H54 (cell line): Measurements from ENCODE around the gene THOC6.

Experiments used
- DNase-seq: peaks from one replicate; pipeline ENCODE4 v3.0.0; 2011; ENCODE audit warnings: low spot score, mixed read lengths; ENCODE audit not compliant: insufficient read length
- FAIRE-seq: peaks from 3 replicates; lab custom pipeline; 2011; peaks lifted over from hg19 to GRCh38; lab: Jason Lieb, UNC
- POLR2A ChIP-seq: IDR thresholded peaks from 2 replicates; pipeline ENCODE4 v1.6.1; 2011; ENCODE audit warnings: low read depth, mild to moderate bottlenecking, low read length

Gene THOC6

GRCh38 chr16:3023669-3024478 is at the start of gene THOC6, which contains the start of gene HCFC1R1:
THOC6 (plus strand) TSS chr16:3024035; CDS start chr16:3024327, 292 bp downstream.
HCFC1R1 (minus strand) TSS chr16:3023942; CDS start chr16:3023941, 1 bp downstream.
- DNase-seq = peak; percentile 87
- peak; percentile 82 for FAIRE-seq
- TF ChIP-seq POLR2A = peak; percentile 76

DNA sequence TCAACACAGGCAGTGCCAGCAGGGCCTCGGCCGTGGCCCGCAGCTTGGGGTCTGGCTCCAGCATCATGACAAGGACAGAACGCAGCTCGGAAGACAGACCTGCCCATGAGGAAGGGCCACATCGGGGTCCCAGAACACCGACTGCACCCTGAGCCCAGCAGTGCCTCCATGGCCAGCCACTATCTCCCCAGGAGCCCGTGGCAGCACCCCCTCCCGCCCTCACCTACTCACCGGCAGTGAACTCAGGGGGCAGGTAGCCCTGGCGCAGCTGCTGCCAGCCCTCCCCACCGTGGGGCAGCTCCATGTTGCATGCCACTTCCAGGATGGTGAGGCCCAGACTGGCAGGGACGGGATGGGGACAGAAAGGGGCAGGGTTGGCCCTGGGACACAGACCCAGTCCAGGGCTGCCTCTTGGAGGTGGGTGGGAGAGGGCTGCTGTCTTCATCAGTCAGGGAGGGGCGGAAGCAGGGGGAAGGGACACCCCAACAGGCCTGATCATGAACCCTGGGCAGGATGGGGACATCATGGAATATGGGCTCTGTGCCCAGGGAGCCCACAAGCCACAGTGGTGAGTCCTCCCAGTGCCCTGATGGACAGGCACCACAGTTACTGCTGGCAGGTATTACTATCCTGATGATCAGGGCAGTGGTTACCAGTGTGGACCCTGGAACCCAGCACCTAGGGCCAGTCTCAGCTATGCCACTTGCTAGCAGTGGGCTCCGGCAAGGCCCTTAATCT is 49.3 kb upstream of the THOC6 start:
- DNase-seq = no peak
- no peak for TF ChIP-seq POLR2A
- FAIRE-seq = no peak

GRCh38 chr16:2975161-2975795 is 48.6 kb upstream of the THOC6 start:
- FAIRE-seq (no peak), DNase-seq (no peak)
- no peak for TF ChIP-seq POLR2A

GRCh38 chr16:2976201-2976600 is 47.6 kb upstream of the THOC6 start:
- TF ChIP-seq POLR2A = no peak
- DNase-seq (no peak), FAIRE-seq (no peak)

- FAIRE-seq (no peak), DNase-seq (no peak)
- TF ChIP-seq POLR2A = no peak
These were observed 47.2 kb upstream of the THOC6 start for GRCh38 chr16:2976673-2977072.

GRCh38 chr16:2977440-2977839 is 46.4 kb upstream of the THOC6 start:
- FAIRE-seq (no peak), DNase-seq (no peak)
- no peak for TF ChIP-seq POLR2A

DNA sequence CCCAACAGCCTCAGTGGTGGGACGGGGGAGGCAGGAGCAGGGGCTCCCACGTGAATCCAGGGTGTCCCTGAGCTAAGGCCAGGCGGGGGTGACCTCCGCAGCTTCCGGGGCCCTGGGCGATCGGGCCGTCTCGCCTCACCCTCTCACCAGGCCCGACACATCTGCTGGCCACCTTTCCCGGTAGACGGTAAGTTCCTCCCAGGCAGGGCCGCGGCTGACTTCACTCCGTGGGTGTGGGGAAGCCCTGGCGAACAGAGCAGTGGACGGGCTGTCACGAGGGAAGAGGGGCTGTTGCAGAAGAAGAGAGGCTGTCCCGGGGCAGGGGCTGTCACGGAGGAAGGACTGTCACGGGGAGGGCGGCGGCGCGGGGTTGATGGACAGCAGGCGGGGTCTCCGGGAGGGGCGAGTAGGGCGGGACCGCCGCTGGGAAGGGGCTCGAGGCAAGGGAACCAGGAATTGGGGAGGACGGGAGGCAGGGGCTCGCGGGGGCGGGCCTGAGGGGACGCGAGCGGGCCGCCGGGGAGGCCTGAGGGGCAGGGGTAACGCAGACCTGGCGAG is 44.1 kb upstream of the THOC6 start:
- FAIRE-seq (no peak), DNase-seq (peak; percentile 36)
- TF ChIP-seq POLR2A = no peak

DNA sequence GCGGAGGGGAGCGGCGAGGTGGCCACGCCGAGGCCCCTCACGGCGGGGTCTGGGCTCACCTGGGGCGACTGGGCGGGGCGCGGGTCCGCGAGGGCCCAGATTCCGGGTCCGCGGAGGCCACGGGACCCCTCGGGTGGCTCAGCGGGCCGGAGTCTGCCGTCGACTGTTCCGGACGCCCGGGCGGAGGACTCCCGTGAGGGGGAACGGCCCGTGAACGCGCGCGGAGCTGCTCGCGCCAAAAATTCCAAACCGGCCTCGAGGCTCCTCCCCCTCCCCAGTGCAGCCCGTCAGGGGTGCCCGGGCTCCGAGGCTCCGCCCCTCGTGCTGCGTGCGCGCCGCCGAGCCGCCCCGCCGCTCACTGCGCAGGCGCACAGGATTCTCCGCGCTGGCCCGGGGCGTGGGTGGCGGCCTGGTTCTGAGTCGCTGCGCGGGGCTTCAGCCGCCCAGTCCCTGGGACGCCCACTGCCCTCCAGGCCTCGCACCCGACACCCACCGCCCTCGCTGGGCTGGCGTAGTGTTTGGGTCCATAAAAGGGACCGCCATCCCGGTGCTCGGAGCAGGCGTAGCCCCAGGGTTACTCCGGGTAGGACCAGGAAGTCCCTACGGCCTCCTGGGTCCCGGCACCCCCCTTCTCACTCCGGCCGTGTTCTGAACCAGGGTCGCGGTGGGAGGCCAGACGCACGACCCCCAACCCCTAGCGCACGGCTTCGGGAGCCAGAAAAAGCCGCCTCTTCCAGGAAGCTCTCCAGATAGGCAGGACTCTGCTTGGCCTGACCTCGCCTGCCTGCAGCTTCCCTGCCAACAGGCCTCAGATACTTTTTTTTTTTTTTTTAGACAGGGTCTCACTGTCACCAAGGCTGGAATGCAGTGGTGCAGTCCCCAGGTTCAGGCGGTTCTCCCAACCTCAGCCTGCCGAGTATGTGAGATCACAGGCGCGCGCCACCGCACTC is 43.3 kb upstream of the THOC6 start, which contains the start of gene PKMYT1:
Gene PKMYT1 (minus strand): TSS at position 220 of the 950 bp plus-strand sequence. CDS start 789 bp downstream, outside the sequence.
- DNase-seq (peak; percentile 99), FAIRE-seq (no peak)
- TF ChIP-seq POLR2A = peak; percentile 79

- FAIRE-seq (no peak), DNase-seq (no peak)
- TF ChIP-seq POLR2A = peak; percentile 14; the same call in 1 of the 2 replicates
These were observed 42.5 kb upstream of the THOC6 start for GRCh38 chr16:2981177-2981898.

GRCh38 chr16:2981899-2982250 is 42.0 kb upstream of the THOC6 start:
- no peak for FAIRE-seq
- no peak for DNase-seq
- TF ChIP-seq POLR2A = no peak

- TF ChIP-seq POLR2A = no peak
- FAIRE-seq = no peak
These were observed 41.4 kb upstream of the THOC6 start for GRCh38 chr16:2982402-2982801.

GRCh38 chr16:2983706-2984136 is 40.1 kb upstream of the THOC6 start:
- no peak for TF ChIP-seq POLR2A
- no peak for FAIRE-seq
- peak; percentile 89 for DNase-seq

More at GRCh38 chr16:2982402-2982801, 41.4 kb upstream of the THOC6 start:
- no peak for DNase-seq

- no peak for FAIRE-seq
- DNase-seq = no peak
- TF ChIP-seq POLR2A = no peak
These were observed 38.4 kb upstream of the THOC6 start for GRCh38 chr16:2985462-2985861.
